ENCODE measurements around the gene COX7A1.

The COX7A1 gene

DNA sequence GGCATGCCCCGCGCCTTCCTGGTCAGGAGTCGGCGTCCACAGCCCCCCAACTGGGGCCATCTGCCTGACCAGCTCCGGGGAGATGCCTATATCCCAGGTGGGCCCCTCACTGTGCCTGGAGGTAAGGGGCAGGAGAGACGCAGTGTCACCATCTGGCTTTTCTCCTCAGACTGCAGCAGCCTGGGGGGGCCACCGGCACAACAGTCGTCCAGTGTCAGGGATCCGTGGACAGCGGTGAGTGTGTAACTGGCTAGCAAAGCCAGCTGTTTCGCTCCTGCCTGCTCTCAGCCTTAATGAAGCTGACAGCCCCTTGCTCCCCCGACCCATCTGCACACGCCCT is 41.1 kb downstream of the COX7A1 start:
- DNase-seq, result no peak

DNA sequence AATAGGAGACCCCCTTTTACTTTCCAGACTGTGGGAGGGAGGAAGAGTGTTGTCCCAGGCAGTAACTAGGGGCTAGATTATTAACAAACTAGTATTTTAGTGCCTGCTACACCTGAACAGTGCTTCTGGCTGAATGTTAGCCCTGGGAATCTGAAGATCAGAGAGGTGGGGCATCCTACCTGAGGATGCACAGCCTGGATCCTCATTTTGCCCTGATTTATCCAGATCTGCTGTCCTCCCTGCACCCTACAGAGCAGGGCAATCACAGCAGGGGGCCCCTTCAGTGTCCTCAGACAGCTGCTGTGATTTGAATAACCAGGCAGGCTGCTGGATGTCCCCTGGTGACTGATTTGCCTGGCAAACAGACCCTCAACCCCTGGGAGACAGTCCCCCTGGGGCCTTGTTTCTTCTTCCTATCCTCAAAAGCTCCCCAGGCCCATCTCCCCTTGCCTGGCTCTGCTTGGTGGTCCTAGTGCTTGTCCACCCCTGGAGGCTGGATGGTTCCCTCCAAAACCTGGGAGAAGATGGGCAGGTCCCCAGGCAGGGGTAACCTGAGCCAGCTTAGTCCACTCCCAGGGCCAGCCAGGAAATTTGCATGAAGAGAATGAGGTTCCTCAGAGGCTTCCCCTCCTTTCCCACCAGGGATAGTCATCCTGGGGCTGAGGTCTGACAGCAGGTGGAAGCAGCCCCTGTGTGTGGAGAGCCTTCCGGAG is 41.6 kb downstream of the COX7A1 start, which contains the start of gene OVOL3:
Gene OVOL3, plus strand, starts transcription at position 657 of the 713 bp plus-strand sequence. CDS start 60 bp downstream, outside the sequence.
- no peak for DNase-seq

GRCh38 chr19:36108684-36109083 is 43.6 kb downstream of the COX7A1 start:
- no peak for DNase-seq

DNA sequence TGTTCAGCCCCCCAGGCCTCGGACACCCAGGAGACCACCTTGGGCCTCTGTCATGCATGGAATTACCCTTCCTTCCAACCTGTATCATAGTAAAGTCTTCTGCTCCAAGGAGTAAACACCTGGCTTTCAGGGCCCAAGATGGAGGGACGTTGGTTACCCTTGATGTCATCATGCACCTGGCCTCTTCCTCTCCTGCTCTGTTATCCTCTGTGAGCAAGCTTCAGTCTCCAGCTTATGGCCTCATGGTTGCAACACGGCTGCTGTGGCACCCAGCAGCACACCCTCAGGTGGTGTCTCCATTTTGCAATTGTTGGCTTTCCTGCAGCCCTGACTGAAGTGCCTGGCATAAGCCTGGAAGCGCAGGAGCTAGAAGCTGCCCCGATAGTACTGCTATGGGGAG is 45.3 kb downstream of the COX7A1 start:
- DNase-seq, result no peak

DNA sequence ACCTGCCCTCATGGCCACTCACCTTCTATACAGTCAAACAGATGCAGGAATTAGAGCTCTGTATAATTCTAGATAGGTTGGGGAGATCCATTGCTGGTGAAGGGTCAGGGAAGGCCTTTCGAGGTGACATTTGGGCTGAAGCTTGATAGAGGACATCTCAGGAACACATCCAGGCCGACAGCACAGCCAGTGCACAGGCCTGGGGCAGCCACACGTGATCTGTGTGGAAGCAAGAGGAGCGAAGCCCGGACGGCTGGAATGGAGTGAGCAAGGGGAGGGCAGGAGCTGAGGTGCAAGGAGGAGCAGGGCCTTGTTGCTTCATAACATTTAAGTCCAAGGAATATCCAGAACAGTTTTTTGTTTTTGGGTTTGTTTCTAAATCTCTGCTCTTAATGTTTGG is 45.8 kb downstream of the COX7A1 start:
- DNase-seq, result no peak

DNA sequence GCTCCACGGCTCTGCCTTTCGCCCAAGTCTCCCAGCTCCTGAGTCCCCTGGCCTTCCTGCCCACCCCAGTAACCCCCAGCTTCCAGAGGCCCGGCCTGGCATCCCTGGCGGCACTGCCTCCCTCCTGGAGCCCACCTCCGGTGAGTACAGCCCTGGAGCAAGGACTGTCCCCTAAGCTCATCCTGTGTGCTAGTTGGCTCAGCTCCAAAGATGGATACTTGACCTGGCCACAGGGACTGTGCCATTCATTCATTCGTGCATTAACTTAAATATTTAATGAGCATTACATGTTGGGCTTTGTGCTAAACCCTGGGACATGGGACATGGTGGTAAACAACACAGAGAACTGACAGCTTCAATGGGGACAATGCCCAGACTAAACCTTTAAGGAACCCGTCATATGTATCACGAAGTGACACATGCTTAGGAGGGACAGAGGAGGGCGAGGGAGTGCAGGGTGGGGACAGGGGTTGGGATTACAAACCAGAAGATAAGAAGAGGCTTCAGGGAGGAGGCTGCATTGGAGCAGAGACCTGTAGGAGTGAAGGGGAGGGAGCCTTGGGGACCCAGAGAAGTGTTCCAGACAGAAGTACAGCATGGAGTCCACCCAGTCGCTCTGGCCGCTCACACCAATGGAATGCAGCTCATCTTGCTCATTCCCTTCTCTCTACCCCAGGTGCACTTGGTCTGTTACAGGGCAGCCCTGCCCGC is 48.2 kb downstream of the COX7A1 start:
- no peak for DNase-seq

GRCh38 chr19:36103040-36103626 is 49.1 kb downstream of the COX7A1 start:
- DNase-seq, result no peak

- no peak for DNase-seq
These were observed 50.5 kb downstream of the COX7A1 start for GRCh38 chr19:36101550-36102327.
